Adrenal gland (tissue), 5 donors: ENCODE results near the gene ZFHX3.

Experiments used
- CTCF ChIP-seq, 6 experiments: fragments of 450-650 bp in 4 of 6; fragments of 200-600 bp in 2 of 6; sonication (generic) in 1 of 6; IDR thresholded peaks; 1 replicate in 5 of 6; 2 replicates in 1 of 6; pipeline versions ENCODE4 v1.5.1 to v1.8.0; 2016 to 2021; ENCODE audit warnings: antibody characterized with exemption in 6 of 6, mild to moderate bottlenecking in 2 of 6, moderate library complexity in 1 of 6
- POLR2A ChIP-seq, 2 donors: fragments of 450-650 bp; IDR thresholded peaks; one replicate each; pipeline ENCODE4 v1.6.1; 2017; ENCODE audit warnings: antibody characterized with exemption in 2 of 2, mild to moderate bottlenecking in 2 of 2, moderate library complexity in 1 of 2
- donor health status: DM: no; HTN: no; CAD: no.

GRCh38 chr16:73094371-73094770 is 46.4 kb upstream of the ZFHX3 start:
- TF ChIP-seq CTCF (IDR thresholded peaks at IDR 0.05) (no peak), POLR2A (IDR thresholded peaks at IDR 0.05) (no peak)
